Activated naive CD4-positive, alpha-beta T cell treated with anti-CD3 and anti-CD28 coated beads for 36 hours (primary cell): ENCODE measurements around the gene BORCS8. TPM values are rescaled to one million over a fixed set of nuclear protein-coding genes. Genes with fewer than 3 reads are reported as not detected.
A peak's percentile ranks its signal among the peaks of the same experiment; 100 is the strongest.

Source experiments
- CTCF ChIA-PET: fragments of 350-600 bp; sonication (Branson Sonifier 250); formaldehyde crosslinking; loops from one replicate; lab custom pipeline; 2021; ENCODE audit warnings: antibody characterized with exemption; lab: Charles Lee
- DNase-seq: peaks from one replicate; pipeline ENCODE4 v3.0.0-alpha.2; 2020
- H3K27ac Mint-ChIP-seq: one replicate; pipeline ENCODE4 v1.8.0; 2021; ENCODE audit warnings: mild to moderate bottlenecking, mixed read lengths
- H3K27me3 Mint-ChIP-seq: one replicate; pipeline ENCODE4 v1.8.0; 2021; ENCODE audit warnings: low read depth, mixed read lengths
- H3K36me3 Mint-ChIP-seq: one replicate; pipeline ENCODE4 v1.8.0; 2021; ENCODE audit warnings: low read depth, mixed read lengths
- H3K4me1 Mint-ChIP-seq: one replicate; pipeline ENCODE4 v1.8.0; 2021; ENCODE audit warnings: low read depth, mixed read lengths
- H3K4me3 Mint-ChIP-seq: one replicate; pipeline ENCODE4 v1.8.0; 2021; ENCODE audit warnings: mild to moderate bottlenecking, moderate library complexity, mixed read lengths
- H3K9me3 Mint-ChIP-seq: one replicate; pipeline ENCODE4 v1.8.0; 2021; ENCODE audit warnings: mixed read lengths
- intact Hi-C: fragments of 100-400 bp; cut with micrococcal nuclease; formaldehyde crosslinking; loops from one replicate; pipeline ENCODE4 v1.15.1; 2023
- total RNA-seq, 2 experiments: library from RNA; stranded (reverse); gene quantifications; one replicate each; pipeline ENCODE4 v1.2.3, GENCODE V29; 2021

Gene BORCS8
- total RNA-seq, 2 experiments from 2014 or later: 14.0 to 16.1 TPM

DNA sequence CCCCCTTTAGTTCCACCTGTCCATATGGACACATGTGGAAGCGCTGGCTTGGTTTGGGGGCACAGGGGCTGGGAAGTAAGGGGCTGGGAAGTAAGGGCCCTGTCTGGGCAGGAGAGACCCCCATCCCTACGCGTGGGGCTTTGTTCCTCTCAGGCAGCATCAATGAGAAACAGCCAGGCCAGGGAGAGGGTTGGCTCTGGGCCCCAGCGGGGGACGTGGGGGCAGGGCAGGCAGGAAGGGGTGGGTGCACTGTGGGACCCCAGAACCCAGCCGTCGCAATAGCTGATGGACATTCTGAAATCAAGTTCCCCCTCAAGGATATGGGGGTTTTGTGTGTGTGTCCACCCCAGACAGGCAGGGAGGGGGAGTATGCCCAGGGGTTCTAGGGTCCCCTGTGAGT lies 21.0 kb upstream of the BORCS8 start:
- Mint-ChIP-seq H3K27ac (no peak overlapping the region), H3K27me3 (peaks cover 41% of the 10 kb centered on the region)
- DNase-seq: no peak

DNA sequence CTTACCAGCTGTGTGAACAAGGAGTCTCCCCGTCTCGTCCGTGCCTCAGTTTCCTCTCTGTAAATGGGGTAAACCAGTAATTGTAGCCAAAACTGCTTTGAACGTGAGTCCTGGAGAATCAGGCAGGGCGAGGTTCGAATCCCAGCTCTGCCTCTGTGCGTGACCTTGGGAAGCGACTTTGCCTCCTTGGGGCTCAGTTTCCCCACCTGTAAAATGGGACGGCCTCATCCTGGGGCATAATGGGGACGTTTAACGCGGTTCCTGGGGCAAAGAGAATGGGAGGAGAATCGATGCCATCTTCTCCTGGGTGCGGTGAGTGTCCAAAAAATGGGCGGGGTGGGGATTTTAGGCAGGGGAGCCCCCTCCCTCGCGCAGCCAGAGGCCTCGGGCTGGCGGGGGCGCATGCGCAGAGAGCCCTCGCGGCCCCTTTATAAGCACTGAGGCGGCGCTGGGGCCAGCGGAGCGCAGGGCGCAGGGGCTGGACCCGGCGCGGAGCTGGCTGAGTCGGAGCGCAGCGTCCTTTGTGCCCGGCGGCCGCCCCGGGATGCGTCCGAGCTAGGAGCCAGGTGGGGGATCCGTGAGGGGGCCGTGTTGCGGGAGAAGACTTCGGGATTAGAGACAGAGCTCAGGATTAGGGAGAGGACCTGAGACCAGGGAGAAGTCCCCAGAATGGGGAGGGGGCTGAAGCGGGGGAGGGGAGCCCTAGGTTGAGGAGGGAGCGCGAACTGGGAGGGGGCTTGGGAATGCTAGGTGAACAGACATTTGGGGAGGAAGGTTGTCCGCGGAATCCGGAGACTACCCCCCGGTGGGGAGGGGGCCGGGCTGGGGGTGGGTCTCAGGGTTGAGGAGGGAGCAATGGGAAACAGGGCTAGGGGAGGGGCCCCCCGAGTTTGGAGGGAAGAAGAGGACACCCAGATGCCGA lies 19.8 kb upstream of the BORCS8 start, which contains the start of gene NCAN:
Gene NCAN, plus strand, starts transcription at position 460 of the 922 bp plus-strand sequence. CDS start 4,996 bp downstream, outside the sequence.
- no peak within 1 kb of the TSS for H3K4me3 Mint-ChIP-seq
- no peaks in the 10 kb centered on the region for H3K36me3 Mint-ChIP-seq
- peaks cover 14% of the 10 kb centered on the region for H3K4me1 Mint-ChIP-seq
- no peak for DNase-seq
- intact Hi-C loops: no loop called here
- no peak within 1 kb of the TSS for H3K27ac Mint-ChIP-seq
- peaks cover 36% of the 10 kb centered on the region for H3K27me3 Mint-ChIP-seq
- no peaks in the 10 kb centered on the region for H3K9me3 Mint-ChIP-seq
- CTCF ChIA-PET: no interaction called here

More for the DNA sequence above, 21.0 kb upstream of the BORCS8 start:
- Mint-ChIP-seq H3K36me3 (no peaks in the 10 kb centered on the region), H3K9me3 (no peaks in the 10 kb centered on the region), H3K4me3 (no peak overlapping the region), H3K4me1 (peaks cover 2% of the 10 kb centered on the region)
- CTCF ChIA-PET: no interaction called here
- intact Hi-C loops: no loop called here

DNA sequence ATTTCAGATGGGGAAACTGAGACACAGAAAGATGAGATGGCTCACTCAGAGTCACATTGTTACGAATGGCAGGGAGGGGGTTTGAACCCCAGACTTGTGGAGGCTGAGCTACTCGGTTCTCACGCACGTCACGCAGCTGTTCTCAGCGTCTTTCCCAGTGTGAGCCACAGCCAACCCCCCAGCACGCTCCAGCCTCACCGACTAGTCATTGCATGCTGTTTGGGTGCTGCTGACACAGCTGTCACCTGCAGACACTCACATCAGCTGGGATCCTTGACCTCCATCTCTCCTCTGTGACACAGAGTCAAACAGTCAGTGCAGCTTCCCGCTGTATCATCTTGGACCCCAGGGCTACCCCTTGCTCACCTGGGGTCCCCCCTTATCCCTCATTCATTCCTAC lies 17.4 kb upstream of the BORCS8 start:
- Mint-ChIP-seq H3K27me3 (peaks cover 25% of the 10 kb centered on the region), H3K4me3 (no peak overlapping the region), H3K36me3 (no peaks in the 10 kb centered on the region), H3K27ac (no peak overlapping the region), H3K9me3 (no peaks in the 10 kb centered on the region), H3K4me1 (peaks cover 15% of the 10 kb centered on the region)
- CTCF ChIA-PET: interaction anchor here (1.0 kb wide), 1 partner anchor 54 kb away, joined by 3 read pairs; a partner anchor contains a TSS
- intact Hi-C loops: no loop called here
- no peak for DNase-seq

DNA sequence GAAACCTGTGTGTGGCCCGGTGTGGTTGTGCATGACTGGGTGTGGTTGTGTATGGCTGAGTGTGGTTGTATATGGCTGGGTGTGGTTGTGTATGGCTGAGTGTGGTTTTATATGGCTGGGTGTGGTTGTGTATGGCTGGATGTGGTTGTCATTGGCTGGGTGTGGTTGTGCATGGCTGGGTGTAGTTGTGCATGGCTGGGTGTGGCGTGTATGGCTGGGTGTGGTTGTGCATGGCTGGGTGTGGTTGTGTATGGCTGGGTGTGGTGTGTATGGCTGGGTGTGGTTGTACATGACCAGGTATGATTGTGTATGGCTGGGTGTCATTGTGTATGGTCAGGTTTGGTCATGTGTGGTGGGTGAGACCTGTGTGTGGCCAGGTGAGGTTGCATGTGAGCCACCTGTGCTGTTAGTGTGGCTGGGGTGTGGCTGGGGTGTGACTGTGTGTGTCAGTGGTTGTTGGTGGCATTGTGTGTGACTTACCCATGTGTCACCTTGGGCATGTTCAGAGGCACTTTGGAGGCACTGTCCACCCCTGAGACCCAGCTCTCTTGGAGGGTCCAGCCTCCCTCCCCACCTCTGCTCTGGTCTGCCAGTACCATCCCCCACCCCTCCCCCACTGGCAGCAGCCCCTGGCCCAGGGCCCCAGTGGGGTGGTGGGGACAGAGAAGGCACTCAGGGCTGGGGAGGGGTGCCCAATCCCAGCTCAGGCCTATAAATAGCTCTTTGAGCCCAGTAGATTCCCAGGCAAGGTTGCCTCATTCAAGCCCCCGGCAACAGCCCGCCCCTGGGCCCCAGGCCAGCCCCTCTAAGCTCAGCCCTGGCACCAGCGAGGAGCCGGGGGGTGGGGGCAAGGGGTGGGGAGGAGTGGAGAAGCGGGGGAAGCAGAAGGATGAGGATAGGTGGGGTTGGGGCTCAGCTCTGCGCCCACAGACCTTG lies 16.0 kb upstream of the BORCS8 start:
- Mint-ChIP-seq H3K27ac (no peak overlapping the region), H3K4me1 (peaks cover 17% of the 10 kb centered on the region), H3K9me3 (no peaks in the 10 kb centered on the region), H3K36me3 (peaks cover 1% of the 10 kb centered on the region), H3K4me3 (no peak overlapping the region), H3K27me3 (peaks cover 11% of the 10 kb centered on the region)
- no peak for DNase-seq
- intact Hi-C loops: no loop called here
- CTCF ChIA-PET: no interaction called here

DNA sequence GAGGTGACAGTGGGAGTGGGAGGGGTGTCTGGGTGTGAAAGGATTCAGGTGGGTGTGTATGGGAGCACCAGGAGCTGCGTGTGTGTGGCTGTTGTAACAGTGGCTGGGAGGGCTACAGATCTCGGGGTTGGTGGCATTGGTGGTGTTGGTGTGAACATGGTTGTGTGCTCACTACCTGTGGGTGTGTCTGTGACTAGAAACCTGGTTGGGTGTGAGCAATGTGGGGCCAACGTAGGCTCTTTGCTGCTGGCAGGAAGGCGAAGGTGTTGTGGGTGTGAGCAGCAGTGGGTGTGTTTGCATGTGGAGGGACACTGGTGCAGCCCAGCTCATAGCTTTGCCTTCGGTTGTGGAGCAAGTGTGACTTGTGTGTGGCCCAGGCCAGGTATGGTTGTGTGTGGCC lies 15.0 kb upstream of the BORCS8 start:
- no peak overlapping the region for H3K27ac Mint-ChIP-seq
- CTCF ChIA-PET: interaction anchor here (1.4 kb wide), 1 partner anchor 32 kb away, joined by 3 read pairs; no protein-coding TSS in a partner anchor
- DNase-seq: no peak
- peaks cover 9% of the 10 kb centered on the region for H3K36me3 Mint-ChIP-seq
- peaks cover 26% of the 10 kb centered on the region for H3K4me1 Mint-ChIP-seq
- intact Hi-C loops: no loop called here
- H3K9me3 Mint-ChIP-seq: no peaks in the 10 kb centered on the region
- no peak overlapping the region for H3K4me3 Mint-ChIP-seq
- peaks cover 8% of the 10 kb centered on the region for H3K27me3 Mint-ChIP-seq

DNA sequence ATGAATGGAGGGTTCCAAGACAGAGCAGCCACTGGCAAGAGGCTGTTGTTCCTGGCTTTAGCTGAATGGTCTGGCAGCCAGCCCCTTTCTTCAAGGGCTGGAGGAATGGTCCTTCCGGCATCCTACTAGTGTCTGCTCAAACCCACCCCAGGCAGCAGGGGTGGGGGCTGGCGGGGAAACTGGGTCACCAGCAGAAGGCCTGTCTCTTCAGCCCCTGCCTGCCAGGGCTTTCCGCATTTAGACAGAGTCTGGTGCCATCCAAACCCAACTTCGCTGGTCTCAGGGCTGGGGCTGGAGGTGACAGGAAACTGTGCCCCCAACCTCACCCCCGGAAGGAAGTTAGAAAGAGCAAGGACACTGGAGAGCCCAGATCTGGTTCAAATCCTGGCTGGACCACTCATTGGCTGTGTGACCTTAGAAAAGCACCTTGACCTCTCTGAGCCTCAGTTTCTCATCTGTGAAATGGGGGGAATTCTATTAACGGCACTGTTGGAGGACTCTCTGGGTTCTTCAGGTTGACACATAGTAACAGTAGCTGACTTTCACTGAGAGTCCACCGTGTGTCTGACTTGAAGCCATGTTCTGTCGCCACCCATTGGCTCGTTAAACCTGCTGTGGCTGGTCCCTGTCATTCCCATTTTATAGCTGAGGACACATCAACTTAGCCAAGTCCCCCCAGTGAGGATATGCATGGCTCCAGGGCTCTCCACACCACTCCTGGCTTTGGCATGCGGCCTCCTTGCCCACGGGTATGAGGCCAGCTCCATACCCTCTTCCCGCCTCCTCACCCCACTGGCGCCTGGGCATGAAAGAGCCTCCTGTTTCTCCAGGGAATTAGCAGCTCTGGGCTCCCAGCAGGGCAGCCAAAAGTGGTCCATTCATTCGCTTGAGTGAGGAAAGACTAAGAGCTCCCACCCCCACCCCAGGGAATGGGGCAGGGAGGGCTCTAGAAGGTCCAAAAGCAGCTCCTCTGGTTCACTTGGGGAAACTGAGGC lies 13.8 kb upstream of the BORCS8 start:
- peaks cover 9% of the 10 kb centered on the region for H3K36me3 Mint-ChIP-seq
- CTCF ChIA-PET: interaction anchor here (0.8 to 1.7 kb wide), 3 partner anchors 13 to 31 kb away, joined by 3 to 4 read pairs (median 3); partner anchors contain the start of genes BORCS8 and RFXANK
- no peak overlapping the region for H3K27ac Mint-ChIP-seq

DNA sequence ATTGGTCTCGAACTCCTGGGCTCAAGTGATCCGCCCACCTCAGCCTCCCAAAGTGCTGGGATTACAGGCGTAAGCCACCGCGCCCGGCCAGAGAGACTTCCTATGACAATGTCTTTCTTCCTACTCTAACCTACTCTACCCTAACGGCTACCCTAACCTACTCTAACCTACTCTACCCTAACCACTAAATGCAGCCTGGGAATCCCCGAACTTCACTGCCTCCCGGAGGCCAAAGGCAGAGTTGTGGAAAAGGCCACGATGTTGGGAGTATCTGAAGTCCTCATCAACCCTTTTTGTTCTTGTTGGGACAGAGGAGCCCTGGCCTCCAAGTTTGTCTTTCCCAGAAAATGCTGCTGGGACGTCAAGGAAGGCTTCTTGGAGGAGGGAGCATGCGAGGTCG lies 12.2 kb upstream of the BORCS8 start:
- intact Hi-C loops: no loop called here
- Mint-ChIP-seq H3K4me3 (peak overlapping the region; percentile 90), H3K27ac (peak overlapping the region; percentile 53), H3K36me3 (peaks cover 12% of the 10 kb centered on the region), H3K4me1 (peaks cover 33% of the 10 kb centered on the region), H3K9me3 (no peaks in the 10 kb centered on the region), H3K27me3 (peaks cover 2% of the 10 kb centered on the region)
- CTCF ChIA-PET: interaction anchor here (0.7 to 1.7 kb wide), 3 partner anchors 11 to 19 kb away, joined by 3 to 4 read pairs (median 3); partner anchors contain the start of genes BORCS8 and RFXANK
- no peak for DNase-seq

More for the DNA sequence above, 13.8 kb upstream of the BORCS8 start:
- no peak for DNase-seq
- no peak overlapping the region for H3K4me3 Mint-ChIP-seq
- H3K9me3 Mint-ChIP-seq: no peaks in the 10 kb centered on the region
- peaks cover 33% of the 10 kb centered on the region for H3K4me1 Mint-ChIP-seq
- intact Hi-C loops: no loop called here
- H3K27me3 Mint-ChIP-seq: peaks cover 2% of the 10 kb centered on the region

DNA sequence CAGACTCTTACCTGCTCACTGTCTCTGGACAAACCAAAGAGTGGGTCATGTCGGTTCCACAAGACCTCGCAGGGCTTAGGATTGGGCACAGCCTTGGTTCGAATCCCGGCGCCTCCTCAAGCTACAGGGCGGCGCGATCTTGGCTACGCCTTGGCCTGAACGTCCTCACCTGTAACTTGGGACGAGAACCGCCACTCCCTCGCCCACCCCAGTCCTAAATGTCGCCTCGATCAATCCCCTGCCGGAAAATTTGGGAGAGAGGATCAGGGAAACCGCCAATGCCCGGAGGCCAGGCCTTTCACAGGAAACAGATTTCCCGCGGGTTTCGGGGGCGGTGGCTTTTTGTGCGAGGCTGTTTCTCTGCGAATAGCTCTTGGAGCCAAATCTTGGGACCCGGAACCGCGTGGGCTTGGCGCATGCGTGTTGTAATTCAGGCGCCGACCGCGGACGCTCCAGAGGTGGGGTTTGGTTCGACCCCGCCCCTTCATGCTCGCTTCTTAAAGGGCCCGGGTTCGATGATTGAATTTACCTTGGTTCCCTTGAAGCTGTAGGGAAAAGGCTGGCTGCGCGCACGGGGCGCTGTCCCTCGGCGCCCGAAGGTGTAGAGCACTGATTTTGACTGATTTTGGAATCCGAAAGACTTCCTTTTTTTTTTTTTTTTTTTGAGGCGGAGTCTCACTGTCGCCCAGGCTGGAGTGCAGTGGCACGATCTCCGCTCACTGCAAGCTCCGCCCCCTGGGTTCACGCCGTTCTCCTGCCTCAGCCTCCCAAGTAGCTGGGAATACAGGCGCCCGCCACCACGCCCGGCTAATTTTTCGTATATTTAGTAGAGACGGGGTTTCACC lies 11.3 kb upstream of the BORCS8 start, which contains the start of gene NR2C2AP:
Gene NR2C2AP, minus strand, starts transcription at position 403 of the 845 bp plus-strand sequence. Its CDS starts 354 bp downstream, at position 49.
- CTCF ChIA-PET: interaction anchor here (1.0 to 3.3 kb wide), 5 partner anchors 11 to 57 kb away, joined by 3 to 10 read pairs (median 5); partner anchors contain the start of genes BORCS8 and RFXANK
- H3K27ac Mint-ChIP-seq: peak within 1 kb of the TSS; percentile 89
- H3K9me3 Mint-ChIP-seq: no peaks in the 10 kb centered on the region
- H3K4me1 Mint-ChIP-seq: peaks cover 33% of the 10 kb centered on the region
- DNase-seq: peak; percentile 93
- H3K36me3 Mint-ChIP-seq: peaks cover 14% of the 10 kb centered on the region
- peaks cover 2% of the 10 kb centered on the region for H3K27me3 Mint-ChIP-seq
- H3K4me3 Mint-ChIP-seq: peak within 1 kb of the TSS; percentile 90
- intact Hi-C loops: loop anchor here (1.0 to 2.0 kb wide), 3 partner anchors 11 to 204 kb away; partner anchors contain the start of genes BORCS8 and RFXANK

DNA sequence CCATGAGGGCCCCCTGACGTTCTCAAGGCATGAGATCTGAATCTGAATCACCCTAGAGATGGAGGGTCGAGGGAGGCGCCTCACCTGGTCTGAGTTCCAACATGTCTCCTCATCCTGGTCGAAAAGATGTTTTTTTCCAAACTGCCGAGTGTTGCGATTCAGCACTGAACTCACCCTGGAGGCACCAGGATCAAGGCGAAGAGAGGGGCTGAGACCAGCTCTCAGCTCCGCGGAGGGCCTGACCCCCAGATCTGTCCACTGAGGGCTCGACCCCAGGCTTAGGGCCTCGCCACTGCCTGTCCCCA lies 10.7 kb upstream of the BORCS8 start:
- no peaks in the 10 kb centered on the region for H3K9me3 Mint-ChIP-seq
- intact Hi-C loops: loop anchor here (1.0 to 2.0 kb wide), 3 partner anchors 10 to 204 kb away; partner anchors contain the start of genes BORCS8 and RFXANK
- DNase-seq: no peak
- peak overlapping the region; percentile 89 for H3K27ac Mint-ChIP-seq
- H3K36me3 Mint-ChIP-seq: peaks cover 17% of the 10 kb centered on the region
- CTCF ChIA-PET: interaction anchor here (1.3 to 3.3 kb wide), 4 partner anchors 10 to 56 kb away, joined by 4 to 10 read pairs (median 6); partner anchors contain the start of genes BORCS8 and RFXANK
- H3K27me3 Mint-ChIP-seq: peaks cover 2% of the 10 kb centered on the region
- H3K4me3 Mint-ChIP-seq: peak overlapping the region; percentile 90
- peaks cover 30% of the 10 kb centered on the region for H3K4me1 Mint-ChIP-seq
